MM.1S (cell line): ENCODE measurements around the gene KIFAP3.
"Not testable (repeated sequence)": the region's sequence is repeated elsewhere in the genome, so short reads cannot be mapped to it uniquely, and the experiment has no call there.

ENCODE experiments used
- EZH2 ChIP-seq: fragments of 300-600 bp; sonication (generic); optimal IDR thresholded peaks from 2 replicates; pipeline ENCODE3; 2017; ENCODE audit warnings: low read depth, mild to moderate bottlenecking, antibody characterized with exemption, low read length, mixed read lengths
- EZH2phosphoT487 ChIP-seq: fragments of 300-600 bp; sonication (generic); IDR thresholded peaks from 2 replicates; pipeline ENCODE4 v1.6.1; 2018; ENCODE audit warnings: antibody characterized with exemption, low read length
- TF ChIP-seq, protein P1 (sequence below): fragments of 300-600 bp; sonication (generic); IDR thresholded peaks from 2 replicates; pipeline ENCODE4 v1.5.1; 2016; ENCODE audit warnings: antibody characterized with exemption, low read length, mixed read lengths

DNA sequence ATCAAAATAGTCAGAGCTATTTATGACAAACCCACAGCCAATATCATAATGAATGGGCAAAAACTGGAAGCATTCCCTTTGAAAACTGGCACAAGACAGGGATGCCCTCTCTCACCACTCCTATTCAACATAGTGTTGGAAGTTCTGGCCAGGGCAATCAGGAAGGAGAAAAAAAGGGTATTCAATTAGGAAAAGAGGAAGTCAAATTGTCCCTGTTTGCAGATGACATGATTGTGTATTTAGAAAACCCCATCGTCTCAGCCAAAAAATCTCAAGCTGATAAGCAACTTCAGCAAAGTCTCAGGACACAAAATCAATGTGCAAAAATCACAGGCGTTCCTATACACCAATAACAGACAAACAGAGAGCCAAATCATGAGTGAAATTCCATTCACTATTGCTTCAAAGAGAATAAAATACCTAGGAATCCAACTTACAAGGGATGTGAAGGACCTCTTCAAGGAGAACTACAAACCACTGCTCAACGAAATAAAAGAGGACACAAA is 14.4 kb downstream of the KIFAP3 start:
- not testable (repeated sequence) for TF ChIP-seq EZH2phosphoT487, EZH2
- TF ChIP-seq, protein P1, sequence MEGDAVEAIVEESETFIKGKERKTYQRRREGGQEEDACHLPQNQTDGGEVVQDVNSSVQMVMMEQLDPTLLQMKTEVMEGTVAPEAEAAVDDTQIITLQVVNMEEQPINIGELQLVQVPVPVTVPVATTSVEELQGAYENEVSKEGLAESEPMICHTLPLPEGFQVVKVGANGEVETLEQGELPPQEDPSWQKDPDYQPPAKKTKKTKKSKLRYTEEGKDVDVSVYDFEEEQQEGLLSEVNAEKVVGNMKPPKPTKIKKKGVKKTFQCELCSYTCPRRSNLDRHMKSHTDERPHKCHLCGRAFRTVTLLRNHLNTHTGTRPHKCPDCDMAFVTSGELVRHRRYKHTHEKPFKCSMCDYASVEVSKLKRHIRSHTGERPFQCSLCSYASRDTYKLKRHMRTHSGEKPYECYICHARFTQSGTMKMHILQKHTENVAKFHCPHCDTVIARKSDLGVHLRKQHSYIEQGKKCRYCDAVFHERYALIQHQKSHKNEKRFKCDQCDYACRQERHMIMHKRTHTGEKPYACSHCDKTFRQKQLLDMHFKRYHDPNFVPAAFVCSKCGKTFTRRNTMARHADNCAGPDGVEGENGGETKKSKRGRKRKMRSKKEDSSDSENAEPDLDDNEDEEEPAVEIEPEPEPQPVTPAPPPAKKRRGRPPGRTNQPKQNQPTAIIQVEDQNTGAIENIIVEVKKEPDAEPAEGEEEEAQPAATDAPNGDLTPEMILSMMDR, result not testable (repeated sequence)
